Activated CD4-positive, alpha-beta T cell treated with anti-CD3 and anti-CD28 coated beads for 1 hour (primary cell): ENCODE data around the gene TRIP4.
"Not testable (repeated sequence)": the region's sequence is repeated elsewhere in the genome, so short reads cannot be mapped to it uniquely, and the experiment has no call there.

Experiments used
- DNase-seq: peaks from one replicate; pipeline ENCODE4 v3.0.0-alpha.2; 2020

Gene TRIP4

GRCh38 chr15:64387562-64388168, at the start of gene TRIP4:
Gene TRIP4, plus strand, starts transcription at chr15:64387836. Its CDS starts 28 bp downstream, at chr15:64387864.
- DNase-seq, result peak; percentile 94

- no peak for DNase-seq
These were observed 47.3 kb upstream of the TRIP4 start for GRCh38 chr15:64340355-64340754.

GRCh38 chr15:64341961-64342360, 45.7 kb upstream of the TRIP4 start:
- no peak for DNase-seq

- no peak for DNase-seq
These were observed 44.4 kb upstream of the TRIP4 start for GRCh38 chr15:64343222-64343621.

GRCh38 chr15:64343841-64344240, 43.8 kb upstream of the TRIP4 start:
- no peak for DNase-seq

GRCh38 chr15:64344651-64345294, 42.9 kb upstream of the TRIP4 start:
- no peak for DNase-seq

GRCh38 chr15:64346242-64346641, 41.4 kb upstream of the TRIP4 start:
- not testable (repeated sequence) for DNase-seq

- DNase-seq, result no peak
These were observed 39.2 kb upstream of the TRIP4 start for GRCh38 chr15:64348455-64348854.

GRCh38 chr15:64349375-64349774, 38.3 kb upstream of the TRIP4 start:
- DNase-seq, result no peak

GRCh38 chr15:64351265-64351664, 36.4 kb upstream of the TRIP4 start:
- no peak for DNase-seq

- DNase-seq, result no peak
These were observed 32.8 kb upstream of the TRIP4 start for GRCh38 chr15:64354688-64355344.

- no peak for DNase-seq
These were observed 32.2 kb upstream of the TRIP4 start for GRCh38 chr15:64355348-64355943.

GRCh38 chr15:64355944-64356709, 31.5 kb upstream of the TRIP4 start, which contains the start of gene CSNK1G1:
Gene CSNK1G1, minus strand, starts transcription at chr15:64356173. Its CDS starts 55,674 bp downstream, at chr15:64300499.
- peak; percentile 89 for DNase-seq

- no peak for DNase-seq
These were observed 31.0 kb upstream of the TRIP4 start for GRCh38 chr15:64356710-64357040.

- DNase-seq, result no peak
These were observed 26.4 kb upstream of the TRIP4 start for GRCh38 chr15:64361259-64361658.

- no peak for DNase-seq
These were observed 18.5 kb upstream of the TRIP4 start for GRCh38 chr15:64369078-64369607.

- DNase-seq, result not testable (repeated sequence)
These were observed 16.3 kb upstream of the TRIP4 start for GRCh38 chr15:64371383-64371782.

GRCh38 chr15:64373360-64373759, 14.3 kb upstream of the TRIP4 start:
- DNase-seq, result no peak

- no peak for DNase-seq
These were observed 8.2 kb upstream of the TRIP4 start for GRCh38 chr15:64379216-64379960.

GRCh38 chr15:64380130-64380870, 7.3 kb upstream of the TRIP4 start:
- DNase-seq, result not testable (repeated sequence)
